ENCODE measurements around the gene DNAJC5G. TPM values are rescaled to one million over a fixed set of nuclear protein-coding genes. Genes with fewer than 3 reads are reported as not detected.
A peak's percentile ranks its signal among the peaks of the same experiment; 100 is the strongest.
"Not testable (repeated sequence)": the region's sequence is repeated elsewhere in the genome, so short reads cannot be mapped to it uniquely, and the experiment has no call there.

DNAJC5G gene
- total RNA-seq, 3 donors from 2014 or later, result 0.47 TPM; not detected in 2

DNA sequence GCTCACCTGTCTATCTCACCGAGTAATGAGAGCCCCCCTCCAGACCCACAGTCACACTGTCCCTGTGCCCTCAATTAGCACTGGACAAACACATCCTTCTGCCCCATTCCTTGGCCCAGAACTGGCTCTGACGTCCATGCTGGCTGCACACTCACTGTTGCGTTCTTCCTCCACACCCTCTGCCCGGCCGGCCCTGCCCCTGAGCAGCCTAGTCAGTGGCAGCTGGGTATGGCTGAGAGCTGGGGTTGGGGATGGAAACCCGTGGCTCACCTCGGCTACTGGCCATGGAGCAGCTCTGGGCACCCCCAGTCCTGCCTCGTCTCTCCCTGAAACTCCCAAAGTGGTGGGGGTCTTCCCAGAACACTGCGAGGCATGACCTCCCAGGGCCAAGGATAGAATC, 39.5 kb downstream of the DNAJC5G start:
- Histone ChIP-seq H3K4me1 (ENCODE audit: low read depth) (no peaks in the 10 kb centered on the region), H3K9me3 (no peaks in the 10 kb centered on the region), H3K4me3 (no peak overlapping the region), H3K36me3 (ENCODE audit: low read depth) (no peaks in the 10 kb centered on the region)
- intact Hi-C loops (cut with DNase I, micrococcal nuclease), result no loop called here
- ATAC-seq (no peak), DNase-seq (no peak)
- TF ChIP-seq, protein P1, sequence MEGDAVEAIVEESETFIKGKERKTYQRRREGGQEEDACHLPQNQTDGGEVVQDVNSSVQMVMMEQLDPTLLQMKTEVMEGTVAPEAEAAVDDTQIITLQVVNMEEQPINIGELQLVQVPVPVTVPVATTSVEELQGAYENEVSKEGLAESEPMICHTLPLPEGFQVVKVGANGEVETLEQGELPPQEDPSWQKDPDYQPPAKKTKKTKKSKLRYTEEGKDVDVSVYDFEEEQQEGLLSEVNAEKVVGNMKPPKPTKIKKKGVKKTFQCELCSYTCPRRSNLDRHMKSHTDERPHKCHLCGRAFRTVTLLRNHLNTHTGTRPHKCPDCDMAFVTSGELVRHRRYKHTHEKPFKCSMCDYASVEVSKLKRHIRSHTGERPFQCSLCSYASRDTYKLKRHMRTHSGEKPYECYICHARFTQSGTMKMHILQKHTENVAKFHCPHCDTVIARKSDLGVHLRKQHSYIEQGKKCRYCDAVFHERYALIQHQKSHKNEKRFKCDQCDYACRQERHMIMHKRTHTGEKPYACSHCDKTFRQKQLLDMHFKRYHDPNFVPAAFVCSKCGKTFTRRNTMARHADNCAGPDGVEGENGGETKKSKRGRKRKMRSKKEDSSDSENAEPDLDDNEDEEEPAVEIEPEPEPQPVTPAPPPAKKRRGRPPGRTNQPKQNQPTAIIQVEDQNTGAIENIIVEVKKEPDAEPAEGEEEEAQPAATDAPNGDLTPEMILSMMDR (IDR thresholded peaks at IDR 0.05), result no peak

GRCh38 chr2:27315122-27315521, 39.9 kb downstream of the DNAJC5G start:
- H3K4me1 ChIP-seq (ENCODE audit: low read depth), result no peaks in the 10 kb centered on the region
- no peak for ATAC-seq
- no peak overlapping the region for H3K4me3 ChIP-seq
- H3K9me3 ChIP-seq, result no peaks in the 10 kb centered on the region
- intact Hi-C loops (cut with DNase I, micrococcal nuclease), result no loop called here
- H3K36me3 ChIP-seq (ENCODE audit: low read depth), result no peaks in the 10 kb centered on the region
- no peak for DNase-seq
- TF ChIP-seq, protein P1 (IDR thresholded peaks at IDR 0.05), result no peak

DNA sequence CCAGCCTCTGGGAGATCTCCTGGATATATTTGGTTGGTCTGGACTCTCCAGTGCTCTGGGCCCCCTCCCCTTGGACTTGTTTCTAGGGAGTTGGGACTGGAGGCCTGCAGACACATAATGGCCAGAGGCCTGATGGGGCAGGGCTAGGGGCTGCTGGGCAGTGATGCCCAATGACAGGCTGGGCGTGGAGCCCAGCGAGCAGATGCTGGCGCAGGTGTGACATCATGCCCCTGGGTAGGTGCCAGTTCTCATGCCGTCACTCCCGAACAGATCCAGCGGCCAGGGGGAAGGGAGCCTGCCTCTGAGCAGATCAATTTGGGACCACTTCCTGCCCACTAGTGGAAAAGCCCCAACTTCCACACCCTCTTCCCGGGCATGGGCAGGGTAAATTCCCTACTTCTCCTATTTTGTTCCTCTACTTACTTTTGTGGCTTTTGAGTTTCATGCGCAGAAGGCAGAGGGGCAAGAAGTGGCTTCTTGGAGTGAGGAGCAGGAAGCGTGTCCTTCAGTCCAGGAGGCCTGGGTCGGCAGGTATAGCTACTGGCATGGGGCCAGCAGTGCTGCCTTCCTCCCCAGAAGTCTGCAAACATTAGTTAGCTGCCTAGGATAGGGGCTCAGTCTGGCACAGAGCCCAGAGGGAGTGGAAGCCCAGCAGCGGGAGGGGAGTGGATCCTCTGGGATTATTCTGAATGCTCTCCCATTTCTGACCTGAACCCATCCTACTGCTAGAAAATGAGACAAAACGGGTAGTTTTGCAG, 41.6 kb downstream of the DNAJC5G start:
- Histone ChIP-seq H3K9me3 (no peaks in the 10 kb centered on the region), H3K36me3 (ENCODE audit: low read depth) (no peaks in the 10 kb centered on the region), H3K4me1 (ENCODE audit: low read depth) (no peaks in the 10 kb centered on the region), H3K4me3 (no peak overlapping the region)
- ATAC-seq (no peak), DNase-seq (no peak)
- TF ChIP-seq, protein P1 (IDR thresholded peaks at IDR 0.05), result no peak
- intact Hi-C loops (cut with DNase I, micrococcal nuclease), result no loop called here

- H3K4me3 ChIP-seq; H3K4me1 ChIP-seq (ENCODE audit: low read depth); DNase-seq; H3K9me3 ChIP-seq; H3K36me3 ChIP-seq (ENCODE audit: low read depth); intact Hi-C loops (cut with DNase I, micrococcal nuclease); ATAC-seq: not testable (repeated sequence)
Observed at GRCh38 chr2:27319839-27320238, 44.6 kb downstream of the DNAJC5G start.

DNA sequence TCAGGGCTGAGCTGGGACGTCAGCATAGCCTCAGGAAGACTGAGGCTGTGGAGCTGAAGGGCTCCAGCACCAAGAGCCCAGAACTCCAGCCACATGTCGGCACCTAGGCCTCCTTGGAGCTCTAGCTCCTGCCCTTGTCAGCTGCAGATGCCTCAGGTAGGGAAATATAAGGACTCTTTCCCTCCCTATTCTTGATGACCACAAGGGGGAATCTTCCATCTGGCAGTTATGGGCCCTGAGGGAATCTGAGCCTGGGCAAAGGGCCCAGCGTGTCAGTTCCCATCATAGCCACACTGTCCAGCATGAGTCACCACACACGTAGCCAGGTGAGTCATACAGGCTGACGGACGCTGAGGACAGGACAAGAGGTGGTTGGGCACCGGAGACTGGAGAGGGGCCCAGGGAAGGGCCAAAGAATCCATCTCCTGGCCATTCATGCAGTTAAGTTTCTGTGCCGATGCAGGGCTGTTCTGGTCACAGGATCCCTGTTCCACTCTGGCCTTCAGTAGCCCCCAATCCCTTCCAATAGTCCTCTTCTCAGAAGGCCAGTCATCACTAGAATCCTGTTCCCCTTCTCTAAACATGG, 45.8 kb downstream of the DNAJC5G start:
- Histone ChIP-seq H3K4me3 (no peak overlapping the region), H3K4me1 (ENCODE audit: low read depth) (peaks cover 9% of the 10 kb centered on the region), H3K9me3 (no peaks in the 10 kb centered on the region), H3K36me3 (ENCODE audit: low read depth) (no peaks in the 10 kb centered on the region)
- TF ChIP-seq, protein P1 (IDR thresholded peaks at IDR 0.05), result no peak
- ATAC-seq (peak; percentile 79), DNase-seq (peak; percentile 43 to 74 (median 44))
- intact Hi-C loops (cut with DNase I, micrococcal nuclease), result no loop called here

DNA sequence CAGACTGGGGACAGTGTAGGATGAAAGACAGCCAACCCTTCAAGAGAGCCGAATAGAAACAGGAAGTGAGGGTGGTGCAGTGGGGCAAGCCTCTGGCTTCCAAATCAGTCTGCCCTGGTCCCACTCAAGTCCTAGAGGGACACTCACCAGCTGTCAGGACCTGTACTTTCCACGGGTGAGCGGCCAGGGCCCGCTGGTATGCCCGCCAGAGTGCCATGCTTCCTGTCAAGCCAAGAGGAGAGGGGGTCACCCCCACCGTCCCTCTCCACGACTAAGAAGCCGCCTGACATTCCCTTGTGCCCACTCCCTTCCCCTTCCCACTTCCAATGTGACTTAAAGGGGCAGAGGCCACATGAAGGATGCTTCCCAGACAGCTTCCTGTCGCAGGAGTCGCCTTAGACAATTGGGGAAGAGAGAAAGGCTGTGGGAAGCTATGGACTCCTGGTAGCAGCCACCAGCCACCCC, 47.1 kb downstream of the DNAJC5G start:
- intact Hi-C loops (cut with DNase I, micrococcal nuclease), result no loop called here
- ATAC-seq (peak; percentile 31), DNase-seq (peak in 2 of 3 donors; percentile 17 to 41)
- peaks cover 9% of the 10 kb centered on the region for H3K4me1 ChIP-seq (ENCODE audit: low read depth)
- peak overlapping the region; percentile 62 for H3K4me3 ChIP-seq
- no peaks in the 10 kb centered on the region for H3K9me3 ChIP-seq
- peaks cover 4% of the 10 kb centered on the region for H3K36me3 ChIP-seq (ENCODE audit: low read depth)
- TF ChIP-seq, protein P1 (IDR thresholded peaks at IDR 0.05), result no peak
